Fibroblast of lung (primary cell): ENCODE measurements around the gene FANK1.
"Not testable (repeated sequence)": the region's sequence is repeated elsewhere in the genome, so short reads cannot be mapped to it uniquely, and the experiment has no call there.

Experiments
- EZH2 ChIP-seq: IDR thresholded peaks from 2 replicates; pipeline ENCODE4 v1.5.1; 2012; ENCODE audit warnings: low read length, control low read depth, mild to moderate bottlenecking; ENCODE audit errors: missing control alignments
- TF ChIP-seq, protein P1 (sequence below), 2 donors: IDR thresholded peaks in 1 of 2; conservative IDR thresholded peaks in 1 of 2; 1 replicate in 1 of 2; 2 replicates in 1 of 2; pipeline ENCODE4 v1.5.1; 2011 to 2012; ENCODE audit warnings: low read length in 2 of 2, control low read depth in 1 of 2, inconsistent platforms in 1 of 2, low read depth in 1 of 2, mild to moderate bottlenecking in 1 of 2

DNA sequence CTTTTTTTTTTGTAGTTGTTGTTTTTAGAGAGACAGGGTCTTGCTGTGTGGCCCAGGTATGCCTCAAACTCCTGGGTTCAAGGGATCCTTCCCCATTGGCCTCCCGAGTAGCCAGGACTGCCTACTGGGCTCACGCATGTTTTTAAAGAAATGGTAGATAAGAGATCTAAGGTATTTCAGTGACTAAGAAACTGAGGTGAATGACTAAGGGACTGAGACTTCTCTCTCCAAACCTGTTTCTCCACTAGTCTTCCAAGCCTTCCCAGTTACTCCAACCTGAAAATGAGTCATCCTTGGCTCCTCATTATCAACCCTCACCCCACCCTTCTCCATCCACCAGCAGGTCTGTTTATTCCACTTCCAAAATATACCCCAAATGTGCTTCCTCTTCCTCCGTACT is 4.6 kb downstream of the FANK1 start:
- TF ChIP-seq, protein P1, sequence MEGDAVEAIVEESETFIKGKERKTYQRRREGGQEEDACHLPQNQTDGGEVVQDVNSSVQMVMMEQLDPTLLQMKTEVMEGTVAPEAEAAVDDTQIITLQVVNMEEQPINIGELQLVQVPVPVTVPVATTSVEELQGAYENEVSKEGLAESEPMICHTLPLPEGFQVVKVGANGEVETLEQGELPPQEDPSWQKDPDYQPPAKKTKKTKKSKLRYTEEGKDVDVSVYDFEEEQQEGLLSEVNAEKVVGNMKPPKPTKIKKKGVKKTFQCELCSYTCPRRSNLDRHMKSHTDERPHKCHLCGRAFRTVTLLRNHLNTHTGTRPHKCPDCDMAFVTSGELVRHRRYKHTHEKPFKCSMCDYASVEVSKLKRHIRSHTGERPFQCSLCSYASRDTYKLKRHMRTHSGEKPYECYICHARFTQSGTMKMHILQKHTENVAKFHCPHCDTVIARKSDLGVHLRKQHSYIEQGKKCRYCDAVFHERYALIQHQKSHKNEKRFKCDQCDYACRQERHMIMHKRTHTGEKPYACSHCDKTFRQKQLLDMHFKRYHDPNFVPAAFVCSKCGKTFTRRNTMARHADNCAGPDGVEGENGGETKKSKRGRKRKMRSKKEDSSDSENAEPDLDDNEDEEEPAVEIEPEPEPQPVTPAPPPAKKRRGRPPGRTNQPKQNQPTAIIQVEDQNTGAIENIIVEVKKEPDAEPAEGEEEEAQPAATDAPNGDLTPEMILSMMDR (conservative IDR thresholded peaks at IDR 0.05 in 1 of 2, IDR thresholded peaks at IDR 0.05 in 1 of 2; ENCODE audit: low read depth in 1 of 2, low read length in 2 of 2): not testable (repeated sequence)
- TF ChIP-seq EZH2: not testable (repeated sequence)
